ENCODE results near the gene SPINK9. TPM values are rescaled to one million over a fixed set of nuclear protein-coding genes. Genes with fewer than 3 reads are reported as not detected.
A peak's percentile ranks its signal among the peaks of the same experiment; 100 is the strongest.

The SPINK9 gene
- polyA plus RNA-seq, 6 donors from 2014 or later = not detected

- peak; percentile 35 to 49 for ATAC-seq (ENCODE audit: low read depth in 2 of 2)
- Mint-ChIP-seq H3K4me1 (no peaks in the 10 kb centered on the region), H3K9me3 (peaks cover 0 to 6% (median 0%) of the 10 kb centered on the region in 7 donors), H3K4me3 (no peak overlapping the region), H3K27me3 (no peaks in the 10 kb centered on the region), H3K36me3 (peaks cover 2 to 14% of the 10 kb centered on the region in 2 donors), H3K27ac (no peak overlapping the region)
- DNase-seq = no peak
Observed at GRCh38 chr5:148336704-148337435, 1.5 kb downstream of the SPINK9 start.

- no peak overlapping the region for H3K4me3 Mint-ChIP-seq
Observed at GRCh38 chr5:148342371-148343045, 7.1 kb downstream of the SPINK9 start.

GRCh38 chr5:148343046-148343407, 7.7 kb downstream of the SPINK9 start:
- no peak for DNase-seq
- H3K4me1 Mint-ChIP-seq = no peaks in the 10 kb centered on the region
- peaks cover 0 to 2% (median 0%) of the 10 kb centered on the region in 7 donors for H3K9me3 Mint-ChIP-seq
- no peak overlapping the region for H3K4me3 Mint-ChIP-seq
- no peak overlapping the region for H3K27ac Mint-ChIP-seq
- no peaks in the 10 kb centered on the region for H3K27me3 Mint-ChIP-seq
- H3K36me3 Mint-ChIP-seq = peaks cover 4 to 13% of the 10 kb centered on the region in 2 donors
- no peak for ATAC-seq (ENCODE audit: low read depth in 2 of 2)

More at GRCh38 chr5:148342371-148343045, 7.1 kb downstream of the SPINK9 start:
- H3K4me1 Mint-ChIP-seq = no peaks in the 10 kb centered on the region
- ATAC-seq (ENCODE audit: low read depth in 2 of 2) (no peak), DNase-seq (no peak)
- H3K27ac Mint-ChIP-seq = no peak overlapping the region
- peaks cover 4 to 13% of the 10 kb centered on the region in 2 donors for H3K36me3 Mint-ChIP-seq
- peaks cover 0 to 2% (median 0%) of the 10 kb centered on the region in 7 donors for H3K9me3 Mint-ChIP-seq
- H3K27me3 Mint-ChIP-seq = no peaks in the 10 kb centered on the region

GRCh38 chr5:148343603-148344487, 8.5 kb downstream of the SPINK9 start:
- H3K27me3 Mint-ChIP-seq = no peaks in the 10 kb centered on the region
- H3K36me3 Mint-ChIP-seq = peaks cover 4 to 13% of the 10 kb centered on the region in 2 donors

GRCh38 chr5:148347706-148348105, 12.3 kb downstream of the SPINK9 start:
- H3K4me1 Mint-ChIP-seq = no peaks in the 10 kb centered on the region
- no peaks in the 10 kb centered on the region for H3K36me3 Mint-ChIP-seq
- H3K27ac Mint-ChIP-seq = no peak overlapping the region
- DNase-seq = no peak
- no peaks in the 10 kb centered on the region for H3K27me3 Mint-ChIP-seq
- ATAC-seq (ENCODE audit: low read depth in 2 of 2) = no peak
- H3K4me3 Mint-ChIP-seq = no peak overlapping the region
- H3K9me3 Mint-ChIP-seq = peaks cover 0 to 5% (median 0%) of the 10 kb centered on the region in 7 donors

More at GRCh38 chr5:148343603-148344487, 8.5 kb downstream of the SPINK9 start:
- no peak for ATAC-seq (ENCODE audit: low read depth in 2 of 2)
- peaks cover 0 to 2% (median 0%) of the 10 kb centered on the region in 7 donors for H3K9me3 Mint-ChIP-seq
- H3K4me1 Mint-ChIP-seq = no peaks in the 10 kb centered on the region
- H3K27ac Mint-ChIP-seq = peak overlapping the region in 1 of 6 donors; percentile 30
- DNase-seq = no peak
- H3K4me3 Mint-ChIP-seq = no peak overlapping the region

GRCh38 chr5:148352696-148353095, 17.3 kb downstream of the SPINK9 start:
- Mint-ChIP-seq H3K9me3 (peaks cover 0 to 5% (median 0%) of the 10 kb centered on the region in 7 donors), H3K4me1 (no peaks in the 10 kb centered on the region), H3K27me3 (no peaks in the 10 kb centered on the region), H3K4me3 (no peak overlapping the region), H3K27ac (no peak overlapping the region), H3K36me3 (no peaks in the 10 kb centered on the region)
- no peak for DNase-seq
- no peak for ATAC-seq (ENCODE audit: low read depth in 2 of 2)

GRCh38 chr5:148353634-148354033, 18.3 kb downstream of the SPINK9 start:
- no peak for ATAC-seq (ENCODE audit: low read depth in 2 of 2)
- Mint-ChIP-seq H3K27me3 (no peaks in the 10 kb centered on the region), H3K36me3 (no peaks in the 10 kb centered on the region), H3K4me3 (no peak overlapping the region), H3K27ac (no peak overlapping the region), H3K4me1 (no peaks in the 10 kb centered on the region), H3K9me3 (peaks cover 0 to 5% (median 0%) of the 10 kb centered on the region in 7 donors)
- DNase-seq = no peak

- no peak for ATAC-seq (ENCODE audit: low read depth in 2 of 2)
- Mint-ChIP-seq H3K27ac (peak overlapping the region in 1 of 6 donors; percentile 65), H3K4me1 (no peaks in the 10 kb centered on the region), H3K9me3 (peaks cover 3 to 21% (median 15%) of the 10 kb centered on the region in 7 donors), H3K4me3 (no peak overlapping the region), H3K27me3 (peaks cover 0 to 10% (median 5%) of the 10 kb centered on the region in 3 donors), H3K36me3 (peaks cover 0 to 5% of the 10 kb centered on the region in 2 donors)
- no peak for DNase-seq
Observed at GRCh38 chr5:148364343-148364742, 29.0 kb downstream of the SPINK9 start.

- H3K4me3 Mint-ChIP-seq = no peak overlapping the region
- DNase-seq (no peak), ATAC-seq (ENCODE audit: low read depth in 2 of 2) (no peak)
- H3K27ac Mint-ChIP-seq = no peak overlapping the region
- peaks cover 7 to 15% of the 10 kb centered on the region in 2 donors for H3K36me3 Mint-ChIP-seq
- H3K9me3 Mint-ChIP-seq = peaks cover 6 to 22% (median 15%) of the 10 kb centered on the region in 7 donors
- no peaks in the 10 kb centered on the region for H3K4me1 Mint-ChIP-seq
- H3K27me3 Mint-ChIP-seq = peaks cover 0 to 15% (median 9%) of the 10 kb centered on the region in 3 donors
Observed at GRCh38 chr5:148368299-148368698, 32.9 kb downstream of the SPINK9 start.

- no peak overlapping the region for H3K27ac Mint-ChIP-seq
- peaks cover 6 to 22% (median 15%) of the 10 kb centered on the region in 7 donors for H3K9me3 Mint-ChIP-seq
- H3K4me1 Mint-ChIP-seq = no peaks in the 10 kb centered on the region
- peaks cover 7 to 15% of the 10 kb centered on the region in 2 donors for H3K36me3 Mint-ChIP-seq
- H3K4me3 Mint-ChIP-seq = no peak overlapping the region
- DNase-seq = no peak
- no peak for ATAC-seq (ENCODE audit: low read depth in 2 of 2)
- H3K27me3 Mint-ChIP-seq = peaks cover 0 to 14% (median 9%) of the 10 kb centered on the region in 3 donors
Observed at GRCh38 chr5:148372166-148372725, 36.9 kb downstream of the SPINK9 start.

- Mint-ChIP-seq H3K27ac (no peak overlapping the region), H3K9me3 (peaks cover 4 to 21% (median 14%) of the 10 kb centered on the region in 7 donors)
- no peak for DNase-seq
Observed at GRCh38 chr5:148372893-148373292, 37.5 kb downstream of the SPINK9 start.

GRCh38 chr5:148374690-148375360, 39.5 kb downstream of the SPINK9 start:
- Mint-ChIP-seq H3K9me3 (peaks cover 4 to 15% (median 6%) of the 10 kb centered on the region in 7 donors), H3K4me3 (peak overlapping the region in 1 of 8 donors; percentile 31), H3K27ac (no peak overlapping the region), H3K4me1 (no peaks in the 10 kb centered on the region), H3K36me3 (peaks cover 16 to 24% of the 10 kb centered on the region in 2 donors), H3K27me3 (peaks cover 0 to under 1% (median 0%) of the 10 kb centered on the region in 3 donors)
- DNase-seq (no peak), ATAC-seq (ENCODE audit: low read depth in 2 of 2) (no peak)

More at GRCh38 chr5:148372893-148373292, 37.5 kb downstream of the SPINK9 start:
- peaks cover 0 to 8% (median 8%) of the 10 kb centered on the region in 3 donors for H3K27me3 Mint-ChIP-seq
- no peak for ATAC-seq (ENCODE audit: low read depth in 2 of 2)
- peaks cover 9 to 20% of the 10 kb centered on the region in 2 donors for H3K36me3 Mint-ChIP-seq
- no peak overlapping the region for H3K4me3 Mint-ChIP-seq
- no peaks in the 10 kb centered on the region for H3K4me1 Mint-ChIP-seq
